Esophagus muscularis mucosa (tissue), 4 donors: Measurements from ENCODE around the gene CCDC85C. TPM values are rescaled to one million over a fixed set of nuclear protein-coding genes. Genes with fewer than 3 reads are reported as not detected.
A peak's percentile ranks its signal among the peaks of the same experiment; 100 is the strongest.

ENCODE experiments used
- DNase-seq: peaks from one replicate; pipeline ENCODE4 v3.0.0-alpha.2; 2017; ENCODE audit errors: extremely low spot score
- H3K27ac ChIP-seq, 4 donors: fragments of 200-600 bp; sonication (generic); replicated peaks in 1 of 4; 1 replicate in 3 of 4; 2 replicates in 1 of 4; pipeline ENCODE4 v1.5.1; 2016 to 2019; ENCODE audit warnings: mild to moderate bottlenecking in 1 of 4
- H3K27me3 ChIP-seq, 4 donors: fragments of 200-600 bp; sonication (generic); one replicate each; pipeline versions ENCODE4 v1.5.1 to v1.6.0; 2016 to 2019
- H3K36me3 ChIP-seq, 4 donors: fragments of 200-600 bp; sonication (generic); one replicate each; pipeline ENCODE4 v1.5.1; 2016 to 2019
- H3K4me1 ChIP-seq, 4 donors: fragments of 200-600 bp; sonication (generic); one replicate each; pipeline ENCODE4 v1.5.1; 2016 to 2019
- H3K4me3 ChIP-seq, 4 donors: fragments of 200-600 bp; sonication (generic); 1 replicate in 2 of 4; 2 replicates in 2 of 4; pipeline ENCODE4 v1.5.1; 2016 to 2019; ENCODE audit warnings: mild to moderate bottlenecking in 4 of 4, moderate library complexity in 1 of 4
- H3K9me3 ChIP-seq, 4 donors: fragments of 200-600 bp; sonication (generic); 1 replicate in 3 of 4; 2 replicates in 1 of 4; pipeline ENCODE4 v1.5.1; 2016 to 2019
- CTCF ChIP-seq, 3 experiments: fragments of 200-600 bp in 2 of 3; fragments of 450-650 bp in 1 of 3; sonication (generic) in 2 of 3; IDR thresholded peaks; one replicate each; pipeline ENCODE4 v1.5.1; 2017 to 2019; ENCODE audit warnings: antibody characterized with exemption in 3 of 3, mild to moderate bottlenecking in 2 of 3, moderate library complexity in 1 of 3
- EP300 ChIP-seq: sonication (generic); formaldehyde crosslinking; IDR thresholded peaks from one replicate; pipeline ENCODE4 v1.6.1; 2017; ENCODE audit warnings: antibody characterized with exemption
- POLR2A ChIP-seq: fragments of 450-650 bp; IDR thresholded peaks from one replicate; pipeline ENCODE4 v1.6.1; 2017; ENCODE audit warnings: antibody characterized with exemption, moderate library complexity, mild to moderate bottlenecking, low read depth
- POLR2AphosphoS5 ChIP-seq, 2 donors: sonication (generic); formaldehyde crosslinking; IDR thresholded peaks; one replicate each; pipeline ENCODE4 v1.6.1; 2017; ENCODE audit warnings: antibody characterized with exemption in 2 of 2
- WGBS: methylation state at CpG from one replicate; pipeline ENCODE4 v1.1.5; 2018; 5-methylcytosine and 5-hydroxymethylcytosine counted together
- intact Hi-C: fragments of 100-400 bp; cut with DNase I; formaldehyde crosslinking; loops from one replicate; pipeline ENCODE4 v1.15.1; 2023
- total RNA-seq, 4 donors: library from RNA; depleted of rRNA; stranded (reverse); fragments of >200 nt; gene quantifications; one replicate each; pipeline versions ENCODE4 v1.1.0 to v1.2.1, GENCODE V29; 2016

Gene CCDC85C
- total RNA-seq, 4 donors from 2014 or later = 17.9 to 48.7 (median 30.8) TPM

DNA sequence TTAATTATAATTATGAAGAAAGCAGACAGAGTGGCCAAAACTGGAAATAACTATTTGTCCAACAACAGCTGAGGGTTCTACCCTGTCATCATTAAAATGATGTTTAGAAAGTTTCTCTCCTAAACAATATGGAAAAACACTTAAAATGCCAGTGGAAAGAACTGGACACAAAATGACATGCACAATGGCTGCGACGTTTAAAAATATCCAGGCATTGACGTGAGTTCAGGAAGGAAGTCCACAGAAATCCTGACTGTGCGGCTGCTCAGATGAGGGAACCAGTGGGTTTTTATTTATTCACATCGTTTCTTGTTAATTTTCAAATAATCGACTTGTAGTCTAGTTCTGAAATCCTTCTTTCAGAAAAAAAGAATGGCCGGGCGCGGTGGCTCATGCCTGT lies 64.5 kb downstream of the CCDC85C start:
- Histone ChIP-seq H3K4me1 (peaks cover 68 to 100% (median 98%) of the 10 kb centered on the region in 4 donors), H3K27me3 (no peaks in the 10 kb centered on the region), H3K27ac (peak overlapping the region; percentile 38 to 81 (median 62)), H3K4me3 (no peak overlapping the region), H3K36me3 (no peaks in the 10 kb centered on the region), H3K9me3 (no peaks in the 10 kb centered on the region)
- DNase-seq = no peak
- intact Hi-C loops = no loop called here
- 56% methylated on average over 9 of the region's 9 CpGs for WGBS
- TF ChIP-seq POLR2AphosphoS5 (IDR thresholded peaks at IDR 0.05) (peak in 1 of 2 donors; percentile 12), CTCF (IDR thresholded peaks at IDR 0.05) (no peak), POLR2A (no peak), EP300 (no peak)

GRCh38 chr14:99538733-99539132 lies 65.3 kb downstream of the CCDC85C start:
- intact Hi-C loops = no loop called here
- Histone ChIP-seq H3K27me3 (no peaks in the 10 kb centered on the region), H3K4me3 (no peak overlapping the region), H3K9me3 (no peaks in the 10 kb centered on the region), H3K36me3 (no peaks in the 10 kb centered on the region), H3K4me1 (peaks cover 68 to 100% (median 98%) of the 10 kb centered on the region in 4 donors), H3K27ac (peak overlapping the region; percentile 75 to 82 (median 82))
- no peak for TF ChIP-seq POLR2AphosphoS5 (IDR thresholded peaks at IDR 0.05)
- no peak for TF ChIP-seq POLR2A
- no peak for TF ChIP-seq CTCF (IDR thresholded peaks at IDR 0.05)
- no peak for TF ChIP-seq EP300
- no peak for DNase-seq
- 80% methylated on average over 3 of the region's 5 CpGs for WGBS

GRCh38 chr14:99538275-99538674 lies 65.7 kb downstream of the CCDC85C start:
- DNase-seq = no peak
- Histone ChIP-seq H3K27ac (peak overlapping the region; percentile 75 to 82 (median 82)), H3K4me3 (no peak overlapping the region), H3K9me3 (no peaks in the 10 kb centered on the region), H3K36me3 (no peaks in the 10 kb centered on the region), H3K4me1 (peaks cover 68 to 96% (median 93%) of the 10 kb centered on the region in 4 donors), H3K27me3 (no peaks in the 10 kb centered on the region)
- TF ChIP-seq POLR2A = no peak
- no peak for TF ChIP-seq EP300
- no peak for TF ChIP-seq CTCF (IDR thresholded peaks at IDR 0.05)
- no peak for TF ChIP-seq POLR2AphosphoS5 (IDR thresholded peaks at IDR 0.05)
- intact Hi-C loops = no loop called here
- WGBS = 30% methylated on average over 8 of the region's 9 CpGs

- Histone ChIP-seq H3K27ac (peak overlapping the region; percentile 75 to 82 (median 82)), H3K9me3 (no peaks in the 10 kb centered on the region), H3K4me3 (no peak overlapping the region), H3K36me3 (no peaks in the 10 kb centered on the region), H3K27me3 (no peaks in the 10 kb centered on the region), H3K4me1 (peaks cover 65 to 88% (median 85%) of the 10 kb centered on the region in 4 donors)
- TF ChIP-seq CTCF (IDR thresholded peaks at IDR 0.05) (no peak), POLR2AphosphoS5 (IDR thresholded peaks at IDR 0.05) (peak; percentile 29 to 65)
- intact Hi-C loops = no loop called here
- WGBS = 79% methylated on average over 6 of the region's 6 CpGs
- no peak for DNase-seq
Observed at GRCh38 chr14:99537399-99537798, 66.6 kb downstream of the CCDC85C start.
